ENCODE measurements around the gene SLC25A14.
"Not testable (repeated sequence)": the region's sequence is repeated elsewhere in the genome, so short reads cannot be mapped to it uniquely, and the experiment has no call there.

SLC25A14 gene

GRCh38 chrX:130321550-130321949 is 18.2 kb upstream of the SLC25A14 start:
- Histone ChIP-seq H3K27ac (ENCODE audit: low read length) (no peak overlapping the region), H3K36me3 (ENCODE audit: control insufficient read depth in 2 of 2, insufficient read depth in 2 of 2, low read length in 2 of 2) (no peaks in the 10 kb centered on the region)

GRCh38 chrX:130330146-130330545 is 9.6 kb upstream of the SLC25A14 start:
- H3K27me3 ChIP-seq (ENCODE audit: control insufficient read depth in 1 of 2, insufficient read depth in 2 of 2, low read length in 2 of 2), result no peaks in the 10 kb centered on the region
- no peaks in the 10 kb centered on the region for H3K9me3 ChIP-seq (ENCODE audit: control insufficient read depth in 2 of 2, low read length in 2 of 2)
- no peaks in the 10 kb centered on the region for H3K4me1 ChIP-seq (ENCODE audit: control insufficient read depth, insufficient read depth, low read length)
- no peak overlapping the region for H3K9ac ChIP-seq (ENCODE audit: low read length in 2 of 2)
- H3K27ac ChIP-seq (ENCODE audit: low read length), result no peak overlapping the region
- H3K4me3 ChIP-seq (ENCODE audit: low read length in 2 of 2), result no peak overlapping the region
- H3K36me3 ChIP-seq (ENCODE audit: control insufficient read depth in 2 of 2, insufficient read depth in 2 of 2, low read length in 2 of 2), result no peaks in the 10 kb centered on the region

More at GRCh38 chrX:130321550-130321949, 18.2 kb upstream of the SLC25A14 start:
- H3K4me3 ChIP-seq (ENCODE audit: low read length in 2 of 2), result no peak overlapping the region
- H3K9ac ChIP-seq (ENCODE audit: low read length in 2 of 2), result no peak overlapping the region
- no peaks in the 10 kb centered on the region for H3K27me3 ChIP-seq (ENCODE audit: control insufficient read depth in 1 of 2, insufficient read depth in 2 of 2, low read length in 2 of 2)
- H3K4me1 ChIP-seq (ENCODE audit: control insufficient read depth, insufficient read depth, low read length), result no peaks in the 10 kb centered on the region
- H3K9me3 ChIP-seq (ENCODE audit: control insufficient read depth in 2 of 2, low read length in 2 of 2), result no peaks in the 10 kb centered on the region

- Histone ChIP-seq H3K36me3 (ENCODE audit: control insufficient read depth in 2 of 2, insufficient read depth in 2 of 2, low read length in 2 of 2) (no peaks in the 10 kb centered on the region), H3K4me1 (ENCODE audit: control insufficient read depth, insufficient read depth, low read length) (no peaks in the 10 kb centered on the region), H3K4me3 (ENCODE audit: low read length in 2 of 2) (no peak overlapping the region), H3K27me3 (ENCODE audit: control insufficient read depth in 1 of 2, insufficient read depth in 2 of 2, low read length in 2 of 2) (no peaks in the 10 kb centered on the region), H3K27ac (ENCODE audit: low read length) (no peak overlapping the region), H3K9me3 (ENCODE audit: control insufficient read depth in 2 of 2, low read length in 2 of 2) (no peaks in the 10 kb centered on the region), H3K9ac (ENCODE audit: low read length in 2 of 2) (no peak overlapping the region)
These were observed 9.0 kb upstream of the SLC25A14 start for GRCh38 chrX:130330706-130331105.

GRCh38 chrX:130336531-130336930 is 3.2 kb upstream of the SLC25A14 start:
- H3K36me3 ChIP-seq (ENCODE audit: control insufficient read depth in 2 of 2, insufficient read depth in 2 of 2, low read length in 2 of 2), result no peaks in the 10 kb centered on the region
- no peak overlapping the region for H3K27ac ChIP-seq (ENCODE audit: low read length)
- H3K9me3 ChIP-seq (ENCODE audit: control insufficient read depth in 2 of 2, low read length in 2 of 2), result no peaks in the 10 kb centered on the region
- no peaks in the 10 kb centered on the region for H3K4me1 ChIP-seq (ENCODE audit: control insufficient read depth, insufficient read depth, low read length)
- H3K27me3 ChIP-seq (ENCODE audit: control insufficient read depth in 1 of 2, insufficient read depth in 2 of 2, low read length in 2 of 2), result no peaks in the 10 kb centered on the region
- no peak overlapping the region for H3K4me3 ChIP-seq (ENCODE audit: low read length in 2 of 2)
- no peak overlapping the region for H3K9ac ChIP-seq (ENCODE audit: low read length in 2 of 2)

GRCh38 chrX:130338869-130339268 is 850 bp upstream of the SLC25A14 start:
- not testable (repeated sequence) for H3K4me1 ChIP-seq (ENCODE audit: control insufficient read depth, insufficient read depth, low read length); H3K9ac ChIP-seq (ENCODE audit: low read length in 2 of 2); H3K27me3 ChIP-seq (ENCODE audit: control insufficient read depth in 1 of 2, insufficient read depth in 2 of 2, low read length in 2 of 2); H3K36me3 ChIP-seq (ENCODE audit: control insufficient read depth in 2 of 2, insufficient read depth in 2 of 2, low read length in 2 of 2); H3K27ac ChIP-seq (ENCODE audit: low read length); H3K9me3 ChIP-seq (ENCODE audit: control insufficient read depth in 2 of 2, low read length in 2 of 2)
- peak overlapping the region; percentile 79 to 80 for H3K4me3 ChIP-seq (ENCODE audit: low read length in 2 of 2)

- Histone ChIP-seq H3K4me1 (ENCODE audit: control insufficient read depth, insufficient read depth, low read length) (no peaks in the 10 kb centered on the region), H3K9me3 (ENCODE audit: control insufficient read depth in 2 of 2, low read length in 2 of 2) (no peaks in the 10 kb centered on the region), H3K4me3 (ENCODE audit: low read length in 2 of 2) (peak overlapping the region; percentile 79 to 80), H3K27ac (ENCODE audit: low read length) (no peak overlapping the region), H3K9ac (ENCODE audit: low read length in 2 of 2) (peak overlapping the region; percentile 69 to 70), H3K27me3 (ENCODE audit: control insufficient read depth in 1 of 2, insufficient read depth in 2 of 2, low read length in 2 of 2) (no peaks in the 10 kb centered on the region), H3K36me3 (ENCODE audit: control insufficient read depth in 2 of 2, insufficient read depth in 2 of 2, low read length in 2 of 2) (no peaks in the 10 kb centered on the region)
These were observed 552 bp downstream of the SLC25A14 start for GRCh38 chrX:130340271-130340670.

GRCh38 chrX:130343411-130343810 is 3.7 kb downstream of the SLC25A14 start:
- Histone ChIP-seq H3K9me3 (ENCODE audit: control insufficient read depth in 2 of 2, low read length in 2 of 2) (no peaks in the 10 kb centered on the region), H3K27me3 (ENCODE audit: control insufficient read depth in 1 of 2, insufficient read depth in 2 of 2, low read length in 2 of 2) (no peaks in the 10 kb centered on the region), H3K36me3 (ENCODE audit: control insufficient read depth in 2 of 2, insufficient read depth in 2 of 2, low read length in 2 of 2) (no peaks in the 10 kb centered on the region), H3K4me3 (ENCODE audit: low read length in 2 of 2) (no peak overlapping the region), H3K27ac (ENCODE audit: low read length) (no peak overlapping the region), H3K9ac (ENCODE audit: low read length in 2 of 2) (no peak overlapping the region), H3K4me1 (ENCODE audit: control insufficient read depth, insufficient read depth, low read length) (no peaks in the 10 kb centered on the region)

GRCh38 chrX:130347321-130347720 is 7.6 kb downstream of the SLC25A14 start:
- no peaks in the 10 kb centered on the region for H3K27me3 ChIP-seq (ENCODE audit: control insufficient read depth in 1 of 2, insufficient read depth in 2 of 2, low read length in 2 of 2)
- H3K4me1 ChIP-seq (ENCODE audit: control insufficient read depth, insufficient read depth, low read length), result no peaks in the 10 kb centered on the region
- H3K9ac ChIP-seq (ENCODE audit: low read length in 2 of 2), result no peak overlapping the region
- H3K27ac ChIP-seq (ENCODE audit: low read length), result no peak overlapping the region
- no peak overlapping the region for H3K4me3 ChIP-seq (ENCODE audit: low read length in 2 of 2)
- H3K9me3 ChIP-seq (ENCODE audit: control insufficient read depth in 2 of 2, low read length in 2 of 2), result no peaks in the 10 kb centered on the region
- no peaks in the 10 kb centered on the region for H3K36me3 ChIP-seq (ENCODE audit: control insufficient read depth in 2 of 2, insufficient read depth in 2 of 2, low read length in 2 of 2)

GRCh38 chrX:130351567-130351966 is 11.8 kb downstream of the SLC25A14 start:
- no peak overlapping the region for H3K4me3 ChIP-seq (ENCODE audit: low read length in 2 of 2)
- H3K27me3 ChIP-seq (ENCODE audit: control insufficient read depth in 1 of 2, insufficient read depth in 2 of 2, low read length in 2 of 2), result no peaks in the 10 kb centered on the region
- H3K4me1 ChIP-seq (ENCODE audit: control insufficient read depth, insufficient read depth, low read length), result no peaks in the 10 kb centered on the region
- H3K27ac ChIP-seq (ENCODE audit: low read length), result no peak overlapping the region
- no peaks in the 10 kb centered on the region for H3K36me3 ChIP-seq (ENCODE audit: control insufficient read depth in 2 of 2, insufficient read depth in 2 of 2, low read length in 2 of 2)
- no peaks in the 10 kb centered on the region for H3K9me3 ChIP-seq (ENCODE audit: control insufficient read depth in 2 of 2, low read length in 2 of 2)
- H3K9ac ChIP-seq (ENCODE audit: low read length in 2 of 2), result no peak overlapping the region

GRCh38 chrX:130352050-130352449 is 12.3 kb downstream of the SLC25A14 start:
- not testable (repeated sequence) for H3K27me3 ChIP-seq (ENCODE audit: control insufficient read depth in 1 of 2, insufficient read depth in 2 of 2, low read length in 2 of 2); H3K27ac ChIP-seq (ENCODE audit: low read length); H3K36me3 ChIP-seq (ENCODE audit: control insufficient read depth in 2 of 2, insufficient read depth in 2 of 2, low read length in 2 of 2); H3K4me1 ChIP-seq (ENCODE audit: control insufficient read depth, insufficient read depth, low read length); H3K4me3 ChIP-seq (ENCODE audit: low read length in 2 of 2); H3K9me3 ChIP-seq (ENCODE audit: control insufficient read depth in 2 of 2, low read length in 2 of 2); H3K9ac ChIP-seq (ENCODE audit: low read length in 2 of 2)

- Histone ChIP-seq H3K4me1 (ENCODE audit: control insufficient read depth, insufficient read depth, low read length) (no peaks in the 10 kb centered on the region), H3K9ac (ENCODE audit: low read length in 2 of 2) (no peak overlapping the region)
These were observed 36.4 kb downstream of the SLC25A14 start for GRCh38 chrX:130376077-130376476.

More at GRCh38 chrX:130376077-130376476, 36.4 kb downstream of the SLC25A14 start:
- H3K27me3 ChIP-seq (ENCODE audit: control insufficient read depth in 1 of 2, insufficient read depth in 2 of 2, low read length in 2 of 2), result peaks cover 0 to 6% of the 10 kb centered on the region in 2 donors
- H3K36me3 ChIP-seq (ENCODE audit: control insufficient read depth in 2 of 2, insufficient read depth in 2 of 2, low read length in 2 of 2), result no peaks in the 10 kb centered on the region
- H3K4me3 ChIP-seq (ENCODE audit: low read length in 2 of 2), result no peak overlapping the region
- no peaks in the 10 kb centered on the region for H3K9me3 ChIP-seq (ENCODE audit: control insufficient read depth in 2 of 2, low read length in 2 of 2)
- no peak overlapping the region for H3K27ac ChIP-seq (ENCODE audit: low read length)
